PC-9 (cell line): Measurements from ENCODE around the gene ABCA4. TPM values are rescaled to one million over a fixed set of nuclear protein-coding genes. Genes with fewer than 3 reads are reported as not detected.

Source experiments
- BruUV-seq: library from RNA; stranded (reverse); fragments of 400-500 nt; replicated peaks from 2 replicates; lab custom pipeline; 2021; lab: Mats Ljungman, UMichigan
- CTCF ChIA-PET: fragments of 300-600 bp; sonication (Branson Sonifier 250); formaldehyde crosslinking; loops from one replicate; lab custom pipeline; 2022; ENCODE audit warnings: antibody characterized with exemption; lab: Charles Lee
- POLR2A ChIA-PET: fragments of 300-600 bp; sonication (Branson Sonifier 250); formaldehyde crosslinking; loops from one replicate; lab custom pipeline; 2022; ENCODE audit warnings: antibody characterized with exemption; ENCODE audit not compliant: unreplicated experiment; lab: Charles Lee
- DNase-seq, 2 experiments: peaks; one replicate each; pipeline versions ENCODE4 v3.0.0 to v3.0.0-alpha.2; 2015 to 2022; ENCODE audit warnings: mixed read lengths in 1 of 2
- H2AFZ ChIP-seq: fragments of 200-600 bp; sonication (generic); 2 replicates; pipeline ENCODE4 v1.8.1; 2017; ENCODE audit warnings: antibody characterized with exemption
- H3F3A ChIP-seq: fragments of 200-600 bp; sonication (generic); 2 replicates; pipeline ENCODE4 v1.8.1; 2017; ENCODE audit warnings: antibody characterized with exemption, mild to moderate bottlenecking, low read depth; ENCODE audit not compliant: insufficient read depth
- H3K27ac ChIP-seq: fragments of 200-600 bp; sonication (generic); 2 replicates; pipeline ENCODE4 v1.6.1; 2016; ENCODE audit warnings: mixed run types
- H3K27me3 ChIP-seq: fragments of 200-600 bp; sonication (generic); 2 replicates; pipeline ENCODE4 v1.6.1; 2016; ENCODE audit warnings: low read depth, mixed run types; ENCODE audit not compliant: insufficient read depth
- H3K36me3 ChIP-seq: fragments of 200-600 bp; sonication (generic); 2 replicates; pipeline ENCODE4 v1.6.1; 2016; ENCODE audit warnings: low read depth, mixed run types
- H3K4me1 ChIP-seq: fragments of 200-600 bp; sonication (generic); replicated peaks from 2 replicates; pipeline ENCODE4 v1.6.1; 2016; ENCODE audit warnings: mixed run types; ENCODE audit not compliant: insufficient read depth
- H3K4me2 ChIP-seq: fragments of 200-600 bp; sonication (generic); 2 replicates; pipeline ENCODE4 v1.6.1; 2017; ENCODE audit warnings: mixed run types
- H3K4me3 ChIP-seq: fragments of 200-600 bp; sonication (generic); 2 replicates; pipeline ENCODE4 v1.6.1; 2016; ENCODE audit warnings: mixed run types
- H3K79me2 ChIP-seq: fragments of 200-600 bp; sonication (generic); 2 replicates; pipeline ENCODE4 v1.6.1; 2017; ENCODE audit warnings: low read depth, mixed run types
- H3K9me2 ChIP-seq: fragments of 200-600 bp; sonication (generic); 2 replicates; pipeline ENCODE4 v1.8.1; 2017; ENCODE audit warnings: mild to moderate bottlenecking; ENCODE audit not compliant: insufficient read depth
- H3K9me3 ChIP-seq: fragments of 200-600 bp; sonication (generic); 2 replicates; pipeline ENCODE4 v1.8.1; 2016; ENCODE audit warnings: low read depth; ENCODE audit not compliant: insufficient read depth
- H4K20me1 ChIP-seq: fragments of 200-600 bp; sonication (generic); 2 replicates; pipeline ENCODE4 v1.8.1; 2017; ENCODE audit not compliant: insufficient read depth
- EZH2 ChIP-seq: fragments of 200-600 bp; sonication (generic); IDR thresholded peaks from 2 replicates; pipeline ENCODE4 v1.8.0; 2017; ENCODE audit warnings: antibody characterized with exemption, low read depth
- intact Hi-C: fragments of 100-400 bp; cut with micrococcal nuclease; formaldehyde crosslinking; loops from one replicate; pipeline ENCODE4 v1.10.0; 2022; ENCODE audit not compliant: unreplicated experiment
- total RNA-seq: library from RNA; stranded (reverse); gene quantifications from 2 replicates; pipeline ENCODE4 v1.2.3, GENCODE V29; 2021
- TF ChIP-seq, protein P1 (sequence below): fragments of 200-600 bp; sonication (generic); conservative IDR thresholded peaks from 2 replicates; pipeline ENCODE4 v1.6.1; 2017; ENCODE audit warnings: mixed run types, antibody characterized with exemption, mild to moderate bottlenecking, moderate library complexity

ABCA4 gene
- total RNA-seq, 1 experiment from 2014 or later = 20.8 TPM

DNA sequence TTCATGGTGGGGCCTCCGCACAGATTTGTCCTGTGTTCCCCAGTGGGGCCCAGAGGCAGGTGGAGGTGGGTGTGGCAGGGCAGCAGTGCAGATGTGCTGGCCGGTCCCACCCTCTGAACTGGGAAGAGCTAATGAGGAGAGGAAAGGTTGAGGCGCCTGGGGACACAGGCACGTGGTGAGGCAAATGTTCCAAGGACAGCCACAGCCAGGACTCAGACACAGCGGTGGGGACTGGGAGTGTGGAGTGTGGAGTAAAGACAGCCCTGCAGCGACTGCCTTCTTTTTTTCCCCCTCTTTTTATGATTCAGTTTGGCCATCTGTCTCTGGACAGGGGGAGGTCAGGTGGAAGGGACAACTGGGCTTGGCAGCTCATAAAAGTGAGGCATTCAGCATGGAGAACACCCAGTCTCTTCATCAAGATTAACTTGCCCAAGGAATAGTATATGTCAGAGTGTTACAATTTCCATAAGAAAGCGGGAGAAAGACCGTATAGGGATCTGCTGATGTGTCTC, 107.5 kb downstream of the ABCA4 start:
- Histone ChIP-seq H3K4me1 (no peaks in the 10 kb centered on the region), H2AFZ (no peak overlapping the region), H3K27ac (no peak overlapping the region), H3K79me2 (no peaks in the 10 kb centered on the region), H3K4me2 (no peak overlapping the region), H3K9me3 (no peaks in the 10 kb centered on the region), H3K9me2 (0 out of 2 replicates have a peak, but pooled peaks cover 5% of the 10 kb centered on the region), H3F3A (no peaks in the 10 kb centered on the region), H3K27me3 (no peaks in the 10 kb centered on the region), H4K20me1 (no peaks in the 10 kb centered on the region), H3K36me3 (no peaks in the 10 kb centered on the region), H3K4me3 (no peak overlapping the region)
- ChIA-PET POLR2A (no interaction called here), CTCF (no interaction called here)
- no peak for DNase-seq
- no peak for TF ChIP-seq EZH2
- BruUV-seq = no TSS peak
- intact Hi-C loops = no loop called here

DNA sequence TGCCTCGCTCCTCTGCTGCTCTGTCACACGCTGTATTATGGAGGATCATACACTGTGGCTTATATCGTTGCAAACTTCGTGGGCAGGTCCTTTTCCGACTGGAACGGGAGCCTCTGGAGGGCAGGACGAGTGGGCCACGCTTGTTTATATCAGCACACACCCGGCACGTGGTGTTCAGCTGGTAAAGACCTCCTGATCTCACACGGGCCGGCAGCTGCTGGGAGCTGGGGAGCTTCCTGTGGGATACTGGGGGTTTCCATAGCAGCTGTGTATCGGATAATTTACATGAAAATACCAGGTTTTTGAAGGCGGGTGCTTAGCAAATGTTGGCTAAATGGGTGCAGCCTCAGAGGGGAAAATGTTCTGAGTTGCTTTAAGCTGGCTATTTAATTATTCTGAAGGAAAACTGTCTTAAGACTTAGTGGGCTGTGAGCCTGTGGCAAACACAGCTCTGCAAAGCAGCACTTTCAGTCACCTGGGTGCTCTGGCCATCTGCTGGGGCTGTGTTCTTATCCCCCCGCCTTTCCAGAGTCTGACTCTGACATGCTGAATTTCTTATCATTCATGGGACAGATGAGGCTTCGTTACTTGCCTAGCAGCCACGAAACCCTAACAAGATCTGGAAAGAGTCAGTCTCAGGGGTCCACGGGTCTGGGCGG, 108.1 kb downstream of the ABCA4 start:
- CTCF ChIA-PET = no interaction called here
- POLR2A ChIA-PET = no interaction called here
- no peak for DNase-seq
- H3K4me3 ChIP-seq = no peak overlapping the region
- H3K4me2 ChIP-seq = no peak overlapping the region
- TF ChIP-seq, protein P1, sequence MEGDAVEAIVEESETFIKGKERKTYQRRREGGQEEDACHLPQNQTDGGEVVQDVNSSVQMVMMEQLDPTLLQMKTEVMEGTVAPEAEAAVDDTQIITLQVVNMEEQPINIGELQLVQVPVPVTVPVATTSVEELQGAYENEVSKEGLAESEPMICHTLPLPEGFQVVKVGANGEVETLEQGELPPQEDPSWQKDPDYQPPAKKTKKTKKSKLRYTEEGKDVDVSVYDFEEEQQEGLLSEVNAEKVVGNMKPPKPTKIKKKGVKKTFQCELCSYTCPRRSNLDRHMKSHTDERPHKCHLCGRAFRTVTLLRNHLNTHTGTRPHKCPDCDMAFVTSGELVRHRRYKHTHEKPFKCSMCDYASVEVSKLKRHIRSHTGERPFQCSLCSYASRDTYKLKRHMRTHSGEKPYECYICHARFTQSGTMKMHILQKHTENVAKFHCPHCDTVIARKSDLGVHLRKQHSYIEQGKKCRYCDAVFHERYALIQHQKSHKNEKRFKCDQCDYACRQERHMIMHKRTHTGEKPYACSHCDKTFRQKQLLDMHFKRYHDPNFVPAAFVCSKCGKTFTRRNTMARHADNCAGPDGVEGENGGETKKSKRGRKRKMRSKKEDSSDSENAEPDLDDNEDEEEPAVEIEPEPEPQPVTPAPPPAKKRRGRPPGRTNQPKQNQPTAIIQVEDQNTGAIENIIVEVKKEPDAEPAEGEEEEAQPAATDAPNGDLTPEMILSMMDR = no peak
- TF ChIP-seq EZH2 = no peak
- 0 out of 2 replicates have a peak, but pooled peaks cover 5% of the 10 kb centered on the region for H3K9me2 ChIP-seq
- H3K27ac ChIP-seq = no peak overlapping the region
- H3K9me3 ChIP-seq = no peaks in the 10 kb centered on the region
- no peaks in the 10 kb centered on the region for H3F3A ChIP-seq
- H3K4me1 ChIP-seq = no peaks in the 10 kb centered on the region
- no TSS peak for BruUV-seq
- no peak overlapping the region for H2AFZ ChIP-seq
- H3K79me2 ChIP-seq = no peaks in the 10 kb centered on the region
- no peaks in the 10 kb centered on the region for H4K20me1 ChIP-seq
- no peaks in the 10 kb centered on the region for H3K27me3 ChIP-seq
- H3K36me3 ChIP-seq = no peaks in the 10 kb centered on the region
- intact Hi-C loops = no loop called here

DNA sequence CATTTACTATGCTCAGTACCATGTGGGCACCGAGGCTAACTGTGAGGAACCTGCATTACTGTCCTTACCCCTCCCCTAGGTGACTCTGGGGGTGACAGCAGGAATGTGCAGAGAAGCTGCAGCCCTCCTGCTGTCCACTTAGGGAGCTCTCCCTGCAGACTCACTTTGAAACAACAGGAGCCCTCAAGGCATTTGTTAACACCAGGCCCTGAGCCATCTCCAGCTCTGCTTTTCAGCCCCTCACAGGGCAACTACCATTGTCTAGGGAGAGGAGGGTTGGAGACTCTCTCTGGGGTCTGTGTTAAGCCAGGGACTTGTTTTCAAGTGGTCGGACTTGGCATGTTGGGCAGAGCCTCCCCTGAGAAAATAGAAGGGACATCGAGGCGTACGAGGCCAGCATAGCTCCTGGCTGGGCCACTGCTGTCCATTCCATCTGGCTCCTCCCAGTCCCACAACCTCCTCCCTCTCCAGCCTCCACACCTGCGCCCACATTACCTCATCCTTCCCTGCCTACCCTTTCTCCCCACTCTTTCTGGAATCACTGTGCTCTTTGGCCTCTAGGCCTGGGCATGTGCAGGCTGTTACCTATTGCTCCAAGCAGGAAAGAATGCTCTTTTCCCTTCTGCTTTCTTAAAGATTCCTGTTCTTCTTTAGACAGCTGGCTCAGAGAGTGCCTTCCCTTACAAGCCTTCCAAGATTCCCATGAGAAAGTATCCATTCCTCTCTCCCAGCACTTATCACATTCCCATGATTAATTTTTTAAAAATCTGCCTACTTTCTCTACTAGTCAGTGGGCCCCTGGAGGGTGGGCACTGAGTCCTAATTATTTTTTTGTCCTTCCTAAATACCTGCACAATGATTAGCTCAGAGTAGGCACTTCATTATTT, 109.0 kb downstream of the ABCA4 start:
- BruUV-seq = no TSS peak
- no peak overlapping the region for H3K27ac ChIP-seq
- no peaks in the 10 kb centered on the region for H3K9me3 ChIP-seq
- ChIA-PET CTCF (no interaction called here), POLR2A (no interaction called here)
- H3K79me2 ChIP-seq = no peaks in the 10 kb centered on the region
- no peaks in the 10 kb centered on the region for H3K27me3 ChIP-seq
- no peak overlapping the region for H3K4me2 ChIP-seq
- DNase-seq = no peak
- no peaks in the 10 kb centered on the region for H4K20me1 ChIP-seq
- intact Hi-C loops = no loop called here
- H3K36me3 ChIP-seq = no peaks in the 10 kb centered on the region
- H3K9me2 ChIP-seq = 0 out of 2 replicates have a peak, but pooled peaks cover 5% of the 10 kb centered on the region
- no peak for TF ChIP-seq EZH2
- TF ChIP-seq, protein P1 = no peak
- no peaks in the 10 kb centered on the region for H3K4me1 ChIP-seq
- no peak overlapping the region for H3K4me3 ChIP-seq
- H2AFZ ChIP-seq = no peak overlapping the region
- no peaks in the 10 kb centered on the region for H3F3A ChIP-seq
